Stimulated activated CD4-positive, alpha-beta T cell treated with anti-CD3 and anti-CD28 coated beads, Interleukin-4, amount 100 ng/mL, for 4 hours (primary cell): ENCODE data around the gene NLRC4.
"Not testable (repeated sequence)": the region's sequence is repeated elsewhere in the genome, so short reads cannot be mapped to it uniquely, and the experiment has no call there.

ENCODE experiments used
- DNase-seq, 2 experiments: peaks; one replicate each; pipeline ENCODE4 v3.0.0-alpha.2; 2020

Gene NLRC4

GRCh38 chr2:32237996-32238395 lies 26.7 kb downstream of the NLRC4 start:
- DNase-seq, result no peak

DNA sequence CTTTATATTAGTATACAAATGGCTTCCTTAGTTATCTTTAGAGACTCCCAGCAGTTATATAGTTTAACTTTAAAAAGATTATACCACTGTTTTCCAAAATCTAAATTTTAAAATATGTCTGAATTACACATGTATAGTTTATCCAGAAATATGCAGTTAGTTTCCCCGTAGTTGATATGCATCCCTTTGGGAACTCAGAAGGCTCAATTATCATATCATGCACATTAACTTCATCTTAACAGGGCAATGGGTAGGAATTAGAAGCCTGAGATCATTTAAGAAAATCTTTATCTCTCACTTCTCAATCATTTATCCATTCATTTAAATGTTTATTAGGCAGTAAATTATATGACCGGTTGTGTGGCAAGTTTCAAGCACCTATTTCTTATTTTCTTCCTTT lies 27.2 kb downstream of the NLRC4 start:
- DNase-seq, result no peak

- DNase-seq, result no peak
These were observed 29.4 kb downstream of the NLRC4 start for GRCh38 chr2:32235315-32235714.

- DNase-seq, result no peak
These were observed 32.7 kb downstream of the NLRC4 start for GRCh38 chr2:32231959-32232358.

DNA sequence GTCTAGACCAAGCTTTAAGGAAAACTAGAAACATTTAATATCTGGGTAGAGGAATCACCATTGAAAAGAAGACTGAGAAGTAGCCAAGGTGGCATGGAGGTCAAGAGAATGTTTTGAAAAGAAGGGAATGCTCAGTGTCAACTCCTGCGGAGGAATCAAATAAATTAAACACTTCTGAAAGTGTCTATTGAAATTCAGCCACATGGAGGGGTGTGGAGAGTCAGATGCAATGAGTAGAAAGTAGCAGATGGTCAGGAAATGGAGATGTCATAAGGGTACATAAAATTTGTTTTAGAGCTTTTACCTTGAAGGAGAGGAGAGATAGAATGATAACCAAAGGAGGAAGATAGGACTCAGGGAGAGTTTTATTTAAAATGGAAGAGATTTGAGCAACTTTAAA lies 35.1 kb downstream of the NLRC4 start:
- DNase-seq, result no peak

- DNase-seq, result no peak
These were observed 36.5 kb downstream of the NLRC4 start for GRCh38 chr2:32228181-32228580.

DNA sequence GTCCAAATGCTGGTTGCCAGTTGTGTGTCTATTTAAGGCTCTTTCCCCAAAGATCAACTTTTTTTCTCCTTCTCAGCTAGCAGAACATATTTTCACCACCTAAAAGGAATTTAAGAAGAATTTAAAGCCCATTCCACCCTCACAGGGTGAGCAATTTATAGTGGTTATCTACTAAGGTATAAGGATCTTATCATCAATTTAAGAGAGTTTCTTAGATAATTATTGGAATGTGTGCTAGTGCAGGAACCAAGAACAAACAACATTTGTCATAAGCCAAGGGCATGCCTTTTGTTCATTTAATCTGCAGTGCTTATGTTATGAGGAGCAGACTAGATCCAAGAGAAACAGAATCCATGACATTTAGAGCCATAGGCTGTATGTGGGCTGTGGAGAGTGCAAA lies 37.2 kb downstream of the NLRC4 start:
- no peak for DNase-seq

DNA sequence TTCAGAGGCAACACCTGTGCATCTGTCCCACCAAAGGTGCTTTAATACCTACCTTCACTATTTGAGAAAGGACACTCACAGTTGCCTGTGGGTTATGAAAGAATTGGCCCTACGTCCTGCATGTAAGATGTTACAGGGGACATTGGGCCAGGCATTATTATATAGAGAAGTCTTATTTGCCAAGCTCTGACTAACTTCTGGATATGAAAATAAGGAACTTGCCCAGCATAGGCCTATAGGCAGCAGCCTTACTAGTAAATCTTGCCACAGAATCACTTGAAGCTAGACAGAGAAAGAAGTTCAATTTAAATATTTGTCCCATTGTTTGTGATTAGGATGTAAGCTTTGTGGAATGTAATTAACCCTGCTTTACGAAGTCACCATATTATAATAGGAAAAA lies 41.7 kb downstream of the NLRC4 start:
- no peak for DNase-seq

DNA sequence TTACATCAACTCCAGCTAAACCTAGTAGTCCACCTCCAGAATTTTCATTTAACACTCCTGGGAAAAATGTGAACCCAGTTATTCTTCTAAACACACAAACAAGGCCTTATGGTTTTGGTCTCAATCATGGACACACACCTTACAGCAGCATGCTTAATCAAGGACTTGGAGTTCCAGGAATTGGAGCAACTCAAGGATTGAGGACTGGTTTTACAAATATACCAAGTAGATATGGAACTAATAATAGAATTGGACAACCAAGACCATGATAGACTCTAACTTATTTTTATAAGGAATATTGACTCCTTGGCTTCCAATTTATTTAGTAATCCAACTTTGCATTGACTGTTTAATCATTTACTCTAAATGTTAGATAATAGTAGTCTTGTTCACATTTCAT lies 44.2 kb downstream of the NLRC4 start:
- no peak for DNase-seq

- no peak for DNase-seq
These were observed 52.4 kb downstream of the NLRC4 start for GRCh38 chr2:32212295-32212694.

GRCh38 chr2:32210767-32211408 lies 53.8 kb downstream of the NLRC4 start:
- DNase-seq, result no peak

- DNase-seq, result not testable (repeated sequence)
These were observed 61.3 kb downstream of the NLRC4 start for GRCh38 chr2:32203428-32203827.

GRCh38 chr2:32200814-32201213 lies 63.9 kb downstream of the NLRC4 start:
- DNase-seq, result no peak

DNA sequence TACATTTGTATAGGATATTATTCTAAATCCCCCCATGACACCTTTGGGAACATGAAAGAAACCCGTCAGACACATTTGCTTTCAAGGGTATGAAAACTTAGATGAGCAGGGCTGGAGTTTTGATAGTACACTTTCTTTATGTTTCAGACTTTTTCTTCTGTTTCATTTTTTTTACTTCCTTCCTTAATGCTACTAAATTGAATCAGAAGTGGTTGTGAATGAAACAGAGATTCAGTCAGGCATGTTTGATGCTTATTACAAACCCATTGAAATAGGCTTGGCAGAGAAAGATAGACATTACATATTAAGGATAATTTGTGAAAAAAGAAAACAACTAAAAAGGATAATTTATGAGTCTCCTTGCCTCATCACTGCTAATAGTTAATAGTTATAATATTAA lies 72.3 kb downstream of the NLRC4 start:
- DNase-seq, result no peak

GRCh38 chr2:32189011-32189410 lies 75.7 kb downstream of the NLRC4 start:
- no peak for DNase-seq

DNA sequence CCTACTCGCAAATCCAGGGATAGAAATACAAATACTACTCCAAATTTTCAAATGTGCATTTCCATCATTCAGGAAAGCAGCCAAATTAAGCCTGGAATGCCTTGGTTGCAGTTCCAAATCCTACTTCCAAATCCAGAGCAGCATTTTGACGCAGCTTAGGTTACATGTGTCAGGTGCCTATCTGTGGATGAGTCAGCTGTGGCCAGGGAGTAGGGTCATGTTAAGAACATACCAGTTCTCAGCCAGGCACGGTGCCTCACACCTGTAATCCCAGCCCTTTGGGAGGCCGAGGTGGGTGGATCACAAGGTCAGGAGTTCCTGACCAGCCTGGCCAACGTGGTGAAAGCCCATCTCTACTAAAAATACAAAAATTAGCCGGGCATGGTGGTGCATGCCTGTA lies 82.0 kb downstream of the NLRC4 start:
- DNase-seq, result no peak
